Natural killer cell (primary cell): Measurements from ENCODE around the gene MRPS10. TPM values are rescaled to one million over a fixed set of nuclear protein-coding genes. Genes with fewer than 3 reads are reported as not detected.

Experiments used
- ATAC-seq, 3 donors: fragments of 150-1000 bp in 2 of 3; fragments of 200-7000 bp in 1 of 3; cut with Tn5 transposase; 1 replicate in 1 of 3; 2 replicates in 2 of 3; pipeline ENCODE4 v1.10.0; 2021; ENCODE audit warnings: mild to moderate bottlenecking in 2 of 3, moderate library complexity in 2 of 3
- DNase-seq, 2 donors: peaks; one replicate each; pipeline versions ENCODE4 v3.0.0 to v3.0.0-alpha.2; 2013 to 2021; ENCODE audit warnings: mixed read lengths in 1 of 2
- H3K27ac ChIP-seq: one replicate; pipeline ENCODE4 v1.5.1; 2013; ENCODE audit warnings: mild to moderate bottlenecking, low read length
- H3K27me3 ChIP-seq: one replicate; pipeline ENCODE4 v1.6.1; 2013; ENCODE audit warnings: low read length; ENCODE audit not compliant: control insufficient read depth, insufficient read depth
- H3K36me3 ChIP-seq: one replicate; pipeline ENCODE4 v1.6.1; 2013; ENCODE audit warnings: low read length; ENCODE audit not compliant: control insufficient read depth, insufficient read depth
- H3K4me1 ChIP-seq: one replicate; pipeline ENCODE4 v1.6.1; 2013; ENCODE audit warnings: low read length; ENCODE audit not compliant: control insufficient read depth, insufficient read depth
- H3K4me3 ChIP-seq: one replicate; pipeline ENCODE4 v1.5.1; 2013; ENCODE audit warnings: low read length
- H3K9me3 ChIP-seq: one replicate; pipeline ENCODE4 v1.6.1; 2013; ENCODE audit warnings: low read length; ENCODE audit not compliant: control insufficient read depth, insufficient read depth
- H3K27ac Mint-ChIP-seq, 2 donors: one replicate each; pipeline ENCODE4 v1.8.0; 2022; ENCODE audit warnings: mild to moderate bottlenecking in 2 of 2, mixed read lengths in 2 of 2, moderate library complexity in 1 of 2
- H3K27me3 Mint-ChIP-seq, 2 donors: one replicate each; pipeline ENCODE4 v1.8.0; 2022; ENCODE audit warnings: low read depth in 2 of 2, mixed read lengths in 2 of 2
- H3K36me3 Mint-ChIP-seq: one replicate; pipeline ENCODE4 v1.8.0; 2022; ENCODE audit warnings: mixed read lengths
- H3K4me1 Mint-ChIP-seq, 2 donors: one replicate each; pipeline ENCODE4 v1.8.0; 2022; ENCODE audit warnings: mixed read lengths in 2 of 2
- H3K4me3 Mint-ChIP-seq: one replicate; pipeline ENCODE4 v1.8.0; 2022; ENCODE audit warnings: mild to moderate bottlenecking, moderate library complexity, mixed read lengths
- H3K9me3 Mint-ChIP-seq, 2 donors: one replicate each; pipeline ENCODE4 v1.8.0; 2022; ENCODE audit warnings: mixed read lengths in 2 of 2
- WGBS: methylation state at CpG from one replicate; pipeline ENCODE4 v1.1.7; 2013; ENCODE audit warnings: missing lambda C conversion rate; ENCODE audit not compliant: insufficient coverage; 5-methylcytosine and 5-hydroxymethylcytosine counted together
- intact Hi-C: fragments of 100-400 bp; cut with micrococcal nuclease; formaldehyde crosslinking; loops from one replicate; pipeline ENCODE4 v1.14.2; 2022
- total RNA-seq, 4 donors: library from RNA; stranded (reverse); fragments of 120-200 nt in 1 of 4; gene quantifications; one replicate each; pipeline versions ENCODE4 v1.2.3 to v1.2.4, GENCODE V29; 2013 to 2022
- TF ChIP-seq, protein P1 (sequence below): fragments of 200-600 bp; IDR thresholded peaks from one replicate; pipeline ENCODE4 v1.8.0; 2022; ENCODE audit warnings: antibody characterized with exemption

Gene MRPS10
- total RNA-seq, 3 donors from 2014 or later (not counting 1 experiment from before 2014, with no cell fraction given): 21.8 to 25.4 (median 22.6) TPM

- 97% methylated on average over 9 of the region's 9 CpGs for WGBS
- no peaks in the 10 kb centered on the region for H3K27me3 ChIP-seq
- H3K4me1 Mint-ChIP-seq: no peaks in the 10 kb centered on the region
Measured at GRCh38 chr6:42227173-42227850, 9.7 kb upstream of the MRPS10 start.

GRCh38 chr6:42226645-42227143, 9.0 kb upstream of the MRPS10 start:
- DNase-seq (no peak), ATAC-seq (no peak)
- no peaks in the 10 kb centered on the region for H3K27me3 ChIP-seq
- TF ChIP-seq, protein P1, sequence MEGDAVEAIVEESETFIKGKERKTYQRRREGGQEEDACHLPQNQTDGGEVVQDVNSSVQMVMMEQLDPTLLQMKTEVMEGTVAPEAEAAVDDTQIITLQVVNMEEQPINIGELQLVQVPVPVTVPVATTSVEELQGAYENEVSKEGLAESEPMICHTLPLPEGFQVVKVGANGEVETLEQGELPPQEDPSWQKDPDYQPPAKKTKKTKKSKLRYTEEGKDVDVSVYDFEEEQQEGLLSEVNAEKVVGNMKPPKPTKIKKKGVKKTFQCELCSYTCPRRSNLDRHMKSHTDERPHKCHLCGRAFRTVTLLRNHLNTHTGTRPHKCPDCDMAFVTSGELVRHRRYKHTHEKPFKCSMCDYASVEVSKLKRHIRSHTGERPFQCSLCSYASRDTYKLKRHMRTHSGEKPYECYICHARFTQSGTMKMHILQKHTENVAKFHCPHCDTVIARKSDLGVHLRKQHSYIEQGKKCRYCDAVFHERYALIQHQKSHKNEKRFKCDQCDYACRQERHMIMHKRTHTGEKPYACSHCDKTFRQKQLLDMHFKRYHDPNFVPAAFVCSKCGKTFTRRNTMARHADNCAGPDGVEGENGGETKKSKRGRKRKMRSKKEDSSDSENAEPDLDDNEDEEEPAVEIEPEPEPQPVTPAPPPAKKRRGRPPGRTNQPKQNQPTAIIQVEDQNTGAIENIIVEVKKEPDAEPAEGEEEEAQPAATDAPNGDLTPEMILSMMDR: no peak
- intact Hi-C loops: no loop called here
- Mint-ChIP-seq H3K36me3 (no peaks in the 10 kb centered on the region), H3K4me1 (no peaks in the 10 kb centered on the region), H3K27ac (no peak overlapping the region), H3K4me3 (no peak overlapping the region), H3K9me3 (no peaks in the 10 kb centered on the region), H3K27me3 (no peaks in the 10 kb centered on the region)
- H3K4me1 ChIP-seq: no peaks in the 10 kb centered on the region
- 97% methylated on average over 8 of the region's 8 CpGs for WGBS
- no peak overlapping the region for H3K27ac ChIP-seq
- peaks cover 19% of the 10 kb centered on the region for H3K36me3 ChIP-seq
- no peak overlapping the region for H3K4me3 ChIP-seq
- no peaks in the 10 kb centered on the region for H3K9me3 ChIP-seq

More at GRCh38 chr6:42227173-42227850, 9.7 kb upstream of the MRPS10 start:
- Mint-ChIP-seq H3K4me3 (no peak overlapping the region), H3K27me3 (no peaks in the 10 kb centered on the region), H3K27ac (no peak overlapping the region), H3K36me3 (no peaks in the 10 kb centered on the region), H3K9me3 (no peaks in the 10 kb centered on the region)
- TF ChIP-seq, protein P1: no peak
- no peak overlapping the region for H3K4me3 ChIP-seq
- H3K27ac ChIP-seq: no peak overlapping the region
- intact Hi-C loops: no loop called here
- no peak for DNase-seq
- no peak for ATAC-seq
- H3K9me3 ChIP-seq: no peaks in the 10 kb centered on the region
- peaks cover 23% of the 10 kb centered on the region for H3K36me3 ChIP-seq
- H3K4me1 ChIP-seq: no peaks in the 10 kb centered on the region

DNA sequence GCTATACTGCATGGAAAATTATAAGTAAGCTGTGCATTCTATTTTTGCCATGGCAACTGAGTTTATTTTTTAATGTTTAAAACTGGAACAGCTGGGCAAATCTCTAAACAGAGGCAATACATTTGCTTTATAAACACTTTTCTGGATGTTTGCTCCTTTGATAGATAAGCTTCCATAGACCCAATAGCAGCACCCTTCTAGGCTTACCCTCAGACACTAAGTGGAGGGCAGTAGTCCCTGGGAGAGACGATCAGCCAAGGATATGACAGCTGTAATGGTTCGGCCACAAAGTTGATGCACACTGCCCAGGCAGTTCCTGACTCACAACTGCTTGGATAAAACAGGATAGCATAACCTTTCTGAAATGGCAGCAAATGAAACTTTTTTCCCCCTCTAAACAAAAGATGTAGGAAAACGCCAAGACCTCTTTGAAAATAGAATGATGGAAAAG, 8.5 kb upstream of the MRPS10 start:
- Histone ChIP-seq H3K4me1 (no peaks in the 10 kb centered on the region), H3K27ac (no peak overlapping the region), H3K27me3 (no peaks in the 10 kb centered on the region), H3K9me3 (no peaks in the 10 kb centered on the region), H3K4me3 (no peak overlapping the region), H3K36me3 (peaks cover 19% of the 10 kb centered on the region)
- no peak overlapping the region for H3K27ac Mint-ChIP-seq
- intact Hi-C loops: no loop called here
- TF ChIP-seq, protein P1: no peak
- DNase-seq (no peak), ATAC-seq (no peak)
- no peaks in the 10 kb centered on the region for H3K9me3 Mint-ChIP-seq
- no peaks in the 10 kb centered on the region for H3K4me1 Mint-ChIP-seq
- H3K27me3 Mint-ChIP-seq: no peaks in the 10 kb centered on the region
- no peaks in the 10 kb centered on the region for H3K36me3 Mint-ChIP-seq
- WGBS: 93% methylated on average over 3 of the region's 3 CpGs
- H3K4me3 Mint-ChIP-seq: no peak overlapping the region
